CD4-positive, alpha-beta T cell treated with Interferon alpha-2 for 1 hour (primary cell): Measurements from ENCODE around the gene DEFB114.
"Not testable (repeated sequence)": the region's sequence is repeated elsewhere in the genome, so short reads cannot be mapped to it uniquely, and the experiment has no call there.

Source experiments
- DNase-seq, 2 donors: peaks; one replicate each; pipeline ENCODE4 v3.0.0-alpha.2; 2020 to 2022

The DEFB114 gene

GRCh38 chr6:49964064-49964463 lies at the start of gene DEFB114:
TSS of gene DEFB114 (minus strand) at chr6:49964164. CDS start at chr6:49964105, 59 bp downstream.
- no peak for DNase-seq

GRCh38 chr6:50007819-50008218 lies 43.9 kb upstream of the DEFB114 start:
- DNase-seq = no peak

GRCh38 chr6:50003139-50003538 lies 39.2 kb upstream of the DEFB114 start:
- DNase-seq = no peak

GRCh38 chr6:49995278-49995677 lies 31.3 kb upstream of the DEFB114 start:
- DNase-seq = no peak

GRCh38 chr6:49988900-49989299 lies 24.9 kb upstream of the DEFB114 start:
- DNase-seq = no peak

GRCh38 chr6:49987749-49988148 lies 23.8 kb upstream of the DEFB114 start:
- DNase-seq = no peak

GRCh38 chr6:49986551-49986950 lies 22.6 kb upstream of the DEFB114 start:
- DNase-seq = no peak

- DNase-seq = no peak
Measured at GRCh38 chr6:49982046-49982445, 18.1 kb upstream of the DEFB114 start.

- DNase-seq = no peak
Measured at GRCh38 chr6:49980898-49981297, 16.9 kb upstream of the DEFB114 start.

DNA sequence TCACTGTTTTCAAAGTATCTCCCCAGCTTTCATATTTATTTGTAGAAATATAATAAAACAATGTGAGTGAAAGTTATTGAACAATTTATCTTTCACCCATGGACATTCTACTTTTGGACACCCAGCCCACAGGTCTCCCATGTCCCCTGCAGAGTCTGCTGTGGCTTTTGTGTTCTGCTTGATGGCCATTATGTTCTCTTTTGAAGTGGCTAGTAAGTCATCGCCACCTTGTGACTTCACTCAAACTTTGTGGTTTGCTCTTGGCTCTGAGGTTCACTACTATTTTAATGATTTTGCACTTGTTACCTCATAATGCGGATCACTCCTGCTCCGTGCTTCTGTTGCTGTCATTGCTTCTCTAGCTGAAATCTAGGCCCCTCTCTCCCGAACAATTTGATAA lies 15.6 kb upstream of the DEFB114 start:
- no peak for DNase-seq

DNA sequence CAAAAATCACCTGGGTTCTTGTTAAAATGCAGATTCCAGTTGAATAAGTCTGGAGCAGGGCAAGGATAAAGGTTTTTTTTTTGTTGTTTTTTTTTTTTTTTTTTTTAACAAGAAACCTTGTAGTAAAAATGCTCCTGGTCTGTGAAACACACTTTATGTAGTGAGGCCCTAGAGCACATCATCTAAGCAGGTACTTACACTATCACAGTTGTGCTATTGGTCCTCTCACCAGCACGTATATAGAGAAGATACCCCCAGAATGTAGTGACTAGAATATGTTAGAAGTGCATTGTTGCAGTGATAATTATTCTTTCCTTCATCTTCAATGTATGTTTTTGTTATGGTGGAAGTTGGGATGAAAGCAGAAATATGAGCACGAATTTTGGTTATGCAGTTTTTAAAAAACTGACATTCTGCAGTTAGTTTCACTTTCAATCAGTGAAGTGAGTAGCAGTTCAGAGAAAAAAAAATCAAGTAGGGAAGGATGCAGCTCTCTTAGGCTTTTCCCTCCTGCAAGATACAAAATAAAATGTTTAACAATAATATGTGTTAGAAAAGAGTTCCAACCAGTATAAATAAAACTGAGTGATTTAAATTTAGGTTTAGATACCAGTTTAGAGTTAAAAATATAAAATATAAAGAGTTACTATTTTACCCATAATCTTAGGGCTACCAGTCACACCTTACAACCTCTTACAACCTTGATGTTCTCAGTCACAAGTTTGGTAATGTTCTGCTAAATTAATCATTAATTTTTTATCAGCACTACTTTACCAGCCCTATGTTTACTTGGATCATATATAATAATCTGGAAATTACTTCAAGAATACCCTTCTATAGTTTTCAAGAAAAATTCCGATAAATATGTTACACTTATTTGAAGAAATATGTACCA lies 14.6 kb upstream of the DEFB114 start:
- no peak for DNase-seq

DNA sequence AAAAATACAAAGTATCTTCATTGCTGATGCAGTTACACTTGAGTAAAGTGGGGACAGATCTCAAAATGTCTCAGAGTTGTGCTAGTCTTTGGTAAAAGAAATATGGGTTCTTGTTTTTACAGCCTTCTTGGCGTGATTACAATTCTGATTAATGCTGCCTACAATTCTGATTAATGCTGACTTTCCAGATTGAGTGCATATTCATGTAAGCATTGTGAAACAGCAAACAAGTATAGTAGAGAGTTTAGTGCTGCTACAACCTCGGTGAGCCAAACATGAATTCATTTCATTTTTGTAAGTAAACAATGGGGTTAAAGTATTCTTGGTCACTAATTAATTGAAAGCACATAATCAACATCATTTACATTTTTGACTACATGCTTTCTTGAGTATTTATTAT lies 5.6 kb upstream of the DEFB114 start, which contains the start of gene DEFB113:
TSS of gene DEFB113 (minus strand) at position 21 of the 400 bp plus-strand sequence. CDS start at position 21, 0 bp downstream.
- no peak for DNase-seq

DNA sequence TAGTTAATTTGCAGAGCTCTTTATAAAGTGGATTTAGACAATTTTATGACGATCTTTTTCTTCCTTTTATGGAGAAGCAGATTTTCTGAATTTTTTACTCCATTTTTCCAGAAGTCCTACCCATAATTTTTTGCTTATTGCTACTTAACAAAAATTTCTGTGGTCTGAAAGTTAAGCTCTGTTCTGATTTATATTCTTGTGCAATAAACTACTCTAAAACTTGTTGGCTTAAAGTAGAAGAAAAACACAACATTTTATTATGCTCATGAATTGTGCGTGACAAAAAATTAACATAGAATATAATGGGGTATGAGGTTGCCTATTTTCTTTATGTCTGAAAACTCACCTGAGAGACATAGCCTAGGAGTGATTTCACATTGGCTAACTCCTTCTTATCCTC lies 2.9 kb upstream of the DEFB114 start:
- DNase-seq = no peak

DNA sequence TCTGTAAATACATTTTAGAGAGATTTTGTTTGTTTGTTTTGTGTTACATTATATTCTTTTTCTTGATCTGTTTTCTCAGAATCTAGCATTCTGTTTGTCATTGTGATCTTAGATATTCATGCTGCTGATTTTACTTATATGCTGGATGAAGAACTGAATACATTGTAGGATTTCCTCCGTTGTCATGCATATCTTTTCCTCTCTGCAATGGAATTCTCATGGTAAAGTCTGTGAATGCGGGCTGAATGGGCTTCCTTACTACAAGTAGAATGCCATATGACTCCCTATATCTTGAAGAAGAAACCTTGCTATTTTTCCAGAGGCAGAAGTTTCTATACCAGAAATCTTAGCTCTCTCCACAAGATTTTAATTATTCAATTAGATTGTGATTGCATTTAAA lies 2.4 kb upstream of the DEFB114 start:
- no peak for DNase-seq

- no peak for DNase-seq
Measured at GRCh38 chr6:49958180-49958579, 5.8 kb downstream of the DEFB114 start.

GRCh38 chr6:49955847-49956246 lies 8.1 kb downstream of the DEFB114 start:
- no peak for DNase-seq

GRCh38 chr6:49951926-49952325 lies 12.0 kb downstream of the DEFB114 start:
- no peak for DNase-seq

DNA sequence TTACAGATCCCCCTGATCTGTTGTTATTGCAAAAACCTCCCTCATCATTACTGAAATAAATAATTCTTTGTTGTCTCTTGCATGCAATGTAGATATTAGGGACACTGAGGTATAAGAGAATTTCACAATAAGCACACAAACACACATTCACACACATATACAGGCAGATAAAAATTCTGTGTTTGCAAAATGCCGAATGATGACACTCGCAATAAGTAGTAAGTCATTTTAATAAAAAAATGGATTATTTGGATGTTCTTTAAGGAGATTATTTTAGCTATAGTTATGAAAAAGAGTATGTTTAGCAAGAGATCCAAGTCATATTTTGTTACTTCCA lies 13.6 kb downstream of the DEFB114 start:
- DNase-seq = no peak

DNA sequence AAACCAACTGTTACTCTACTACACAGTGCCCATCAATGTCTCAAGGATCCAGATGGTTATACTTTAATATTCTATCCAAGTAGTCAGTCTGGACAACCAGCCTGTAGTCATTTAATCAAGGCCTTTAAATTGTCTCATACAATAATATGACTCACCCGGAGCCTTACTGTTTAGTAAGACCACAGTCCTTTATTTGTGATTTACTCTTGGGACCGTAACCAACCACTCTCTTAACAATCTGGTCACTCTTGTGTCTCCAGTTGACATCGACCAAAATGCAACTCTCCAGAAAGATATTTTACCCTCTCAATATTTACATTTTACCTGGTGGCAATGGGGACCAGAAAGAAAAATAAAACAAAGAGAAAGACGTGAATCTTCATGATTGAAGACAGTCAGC lies 14.9 kb downstream of the DEFB114 start:
- no peak for DNase-seq

- DNase-seq = no peak
Measured at GRCh38 chr6:49946835-49947234, 17.1 kb downstream of the DEFB114 start.

DNA sequence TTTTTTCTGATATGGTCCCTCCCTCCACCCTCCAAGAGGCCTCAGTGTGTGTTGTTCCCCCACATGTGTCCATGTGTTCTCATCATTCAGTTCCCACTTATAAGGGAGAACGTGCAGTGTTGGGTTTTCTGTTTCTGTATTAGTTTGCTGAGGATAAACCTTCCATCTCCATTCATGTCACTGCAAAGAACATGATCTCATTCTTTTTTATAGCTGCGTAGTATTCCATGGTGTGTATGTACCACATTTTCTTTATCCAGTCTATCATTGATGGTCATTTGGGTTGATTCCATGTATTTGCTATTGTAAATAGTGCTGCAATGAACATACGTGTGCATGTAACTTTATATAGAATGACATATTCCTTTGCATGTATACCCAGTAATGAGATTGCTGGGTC lies 19.9 kb downstream of the DEFB114 start:
- DNase-seq = not testable (repeated sequence)

DNA sequence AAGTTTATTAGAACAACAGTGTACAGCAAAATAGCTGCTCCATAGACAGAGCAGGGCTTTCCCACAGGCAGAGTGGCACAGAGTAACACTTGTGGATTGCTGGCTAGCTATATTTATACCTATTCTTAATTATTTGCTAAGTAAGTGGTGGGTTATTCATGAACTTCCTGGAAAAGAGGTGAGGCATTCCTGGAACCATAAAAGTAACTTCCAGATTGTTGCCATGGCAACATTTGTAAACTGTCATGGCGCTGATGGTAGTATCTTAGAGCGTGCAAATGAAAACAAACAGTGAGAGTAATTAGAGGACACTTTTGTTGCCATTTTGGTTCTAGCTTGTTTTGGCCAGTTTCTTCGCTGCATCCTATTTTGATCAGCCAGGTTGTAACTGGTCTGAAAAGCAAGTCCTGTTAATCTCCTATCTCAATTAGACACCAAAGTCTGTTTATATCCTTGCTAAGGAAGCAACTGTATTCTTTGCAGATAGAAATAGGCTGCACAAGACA lies 23.9 kb downstream of the DEFB114 start:
- no peak for DNase-seq

DNA sequence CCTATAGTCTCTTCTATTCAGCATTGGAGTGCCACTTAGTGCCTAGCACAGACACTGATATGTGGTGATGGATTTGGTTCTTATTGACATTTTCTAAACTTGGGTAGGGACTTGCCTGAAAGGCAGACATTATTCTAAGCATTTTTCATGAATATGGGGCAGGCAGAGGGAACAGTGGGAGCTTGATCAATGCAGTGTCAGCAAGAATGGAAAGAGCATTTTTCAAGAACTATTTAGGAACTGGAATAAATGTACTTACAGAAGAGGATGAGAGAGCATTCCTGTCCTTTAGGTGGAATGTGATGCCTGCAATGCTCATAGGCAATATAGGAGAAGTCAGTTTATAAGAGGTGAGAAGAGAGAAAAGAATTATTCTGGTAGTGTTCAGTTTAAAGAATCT lies 26.2 kb downstream of the DEFB114 start:
- no peak for DNase-seq

- no peak for DNase-seq
Measured at GRCh38 chr6:49937017-49937416, 26.9 kb downstream of the DEFB114 start.

- no peak for DNase-seq
Measured at GRCh38 chr6:49935387-49935786, 28.6 kb downstream of the DEFB114 start.
